HT-29 (cell line): Measurements from ENCODE around the gene SNX8. TPM values are rescaled to one million over a fixed set of nuclear protein-coding genes. Genes with fewer than 3 reads are reported as not detected.

Experiments
- DNase-seq: peaks from one replicate; pipeline ENCODE4 v3.0.0-alpha.2; 2015; ENCODE audit warnings: low spot score
- total RNA-seq: library from RNA; depleted of rRNA; stranded (reverse); fragments of >200 nt; shearing (Covaris generic); gene quantifications from 2 replicates; pipeline ENCODE4 v1.2.3, GENCODE V29; 2014; rRNA removed

The SNX8 gene
- total RNA-seq, 1 experiment from 2014 or later, result 41.7 TPM

DNA sequence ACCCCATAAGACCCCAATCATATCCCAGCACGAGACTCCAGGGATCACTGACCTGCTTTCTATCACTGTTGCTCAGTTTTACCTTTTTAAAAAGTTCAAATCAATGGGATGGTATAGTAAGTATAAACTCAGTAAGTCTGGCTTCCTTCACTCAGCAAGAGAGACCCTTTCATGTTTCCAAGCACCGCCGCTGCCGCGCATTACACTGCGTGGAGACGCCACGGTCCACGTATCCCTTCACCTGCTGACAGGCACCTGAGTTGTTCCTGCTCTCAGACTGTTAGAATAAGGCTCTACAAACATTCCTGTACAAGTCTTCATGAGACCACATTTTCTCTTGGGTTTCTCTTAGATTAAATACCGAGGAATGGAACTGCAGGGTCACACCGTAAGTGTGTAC lies 109.8 kb downstream of the SNX8 start:
- DNase-seq, result no peak

DNA sequence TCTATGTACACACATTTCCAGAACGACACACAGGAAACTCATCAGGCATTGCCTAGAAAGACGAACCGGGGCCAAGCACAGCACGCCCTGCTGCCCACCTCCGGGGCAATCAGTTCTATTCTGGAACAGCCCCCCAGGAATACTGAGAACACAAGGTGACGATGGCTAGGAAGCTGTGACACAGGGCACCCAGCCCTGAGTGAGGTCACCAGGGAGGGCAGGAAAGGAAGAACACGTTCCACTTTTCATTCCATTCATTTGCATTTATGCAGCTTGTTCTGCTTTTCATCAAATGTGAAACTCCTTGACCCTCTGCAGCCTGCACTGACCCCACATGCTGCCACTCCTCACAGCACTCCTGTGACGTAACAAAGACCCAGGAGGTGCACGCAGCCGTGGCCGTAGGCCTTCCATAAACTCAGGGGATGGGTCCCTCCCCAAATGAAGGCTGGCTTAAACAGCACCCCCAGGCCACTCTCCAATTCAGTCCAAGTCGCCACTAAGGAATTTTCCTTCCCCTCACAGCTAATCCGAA lies 110.4 kb downstream of the SNX8 start:
- DNase-seq, result no peak

DNA sequence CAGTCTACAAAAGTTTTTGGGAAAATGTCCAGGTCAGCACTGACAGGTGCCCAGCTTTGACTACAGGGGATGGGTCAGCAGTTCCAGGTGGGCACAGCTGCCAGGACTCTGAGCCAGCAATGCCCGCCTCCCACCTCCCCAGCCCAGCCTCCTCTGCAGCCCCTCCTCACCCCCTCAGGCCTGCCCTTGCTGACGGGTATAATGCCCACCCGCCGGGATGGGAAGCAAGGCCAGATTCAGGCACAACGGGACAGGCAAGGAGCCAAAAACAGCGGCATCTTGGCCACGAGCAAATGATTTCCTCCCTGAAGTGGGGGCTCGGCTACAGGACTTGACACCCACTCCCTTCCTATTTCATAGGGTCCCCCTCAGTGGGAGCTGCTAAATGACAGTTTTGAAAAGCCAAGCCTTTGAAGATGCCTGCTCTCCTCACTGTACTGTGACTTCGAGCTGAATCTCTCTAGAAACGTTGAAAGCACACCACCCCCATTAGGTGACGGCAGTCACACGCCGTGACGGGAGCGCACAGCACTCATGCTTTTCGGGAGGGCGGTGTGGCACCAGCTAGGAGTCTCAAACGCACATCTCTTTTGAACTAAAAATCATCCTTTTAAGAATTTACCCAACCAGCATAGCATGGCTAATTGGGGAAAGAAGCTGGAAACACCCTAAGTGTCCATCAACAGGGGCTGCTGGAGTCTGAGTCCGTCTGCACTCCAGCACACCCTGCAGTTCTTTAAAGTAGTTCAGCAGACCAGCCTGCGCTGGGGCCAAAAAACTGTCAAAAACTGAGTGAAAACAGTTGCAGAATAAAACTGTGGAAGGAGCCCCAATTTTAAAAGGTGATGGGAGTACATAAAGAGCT lies 111.1 kb downstream of the SNX8 start:
- DNase-seq, result no peak

DNA sequence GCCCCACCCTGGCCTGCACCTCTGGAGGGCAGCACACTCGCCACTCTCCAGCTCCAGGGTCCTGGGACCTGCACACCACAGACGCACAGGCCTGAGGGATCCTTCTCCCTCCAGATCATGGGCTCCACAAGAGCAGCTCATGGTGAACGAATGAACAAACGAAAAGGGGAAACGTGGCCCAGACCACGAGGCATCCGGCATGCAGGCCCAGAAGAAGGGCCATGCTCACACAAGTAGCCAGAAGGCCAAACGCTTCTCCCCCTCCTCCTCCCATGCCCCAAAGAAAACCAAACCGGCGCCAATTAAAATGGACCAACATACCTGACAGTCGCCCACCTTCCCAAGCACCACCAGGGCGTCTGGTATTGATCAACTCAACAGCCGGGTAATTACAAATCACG lies 111.9 kb downstream of the SNX8 start:
- DNase-seq, result no peak

Other genes with a start within 250 kb of the SNX8 start
- gene MAD1L1, start 81.5 kb downstream of the SNX8 start, total RNA-seq, result 89.2 and 103 TPM in 2 replicates
- gene MRM2, start 72.2 kb downstream of the SNX8 start, total RNA-seq, result 46.6 and 48.2 TPM in 2 replicates
- 68.6 and 69.1 TPM in 2 replicates for gene NUDT1, start 72.2 kb downstream of the SNX8 start, total RNA-seq
- 430 and 463 TPM in 2 replicates for gene EIF3B, start 40.4 kb upstream of the SNX8 start, total RNA-seq
- 14.5 and 24.7 TPM in 2 replicates for gene CHST12, start 89.2 kb upstream of the SNX8 start, total RNA-seq
- not detected in 2 replicates for gene GRIFIN, start 162.0 kb upstream of the SNX8 start, total RNA-seq
- gene LFNG, start 205.3 kb upstream of the SNX8 start, total RNA-seq, result 85.6 and 87.5 TPM in 2 replicates
- gene BRAT1, start 241.1 kb upstream of the SNX8 start, total RNA-seq, result 101 and 106 TPM in 2 replicates
- gene IQCE, start 244.5 kb upstream of the SNX8 start, total RNA-seq, result 23.1 and 24.7 TPM in 2 replicates